ENCODE results near the gene ALPP.
"Not testable (repeated sequence)": the region's sequence is repeated elsewhere in the genome, so short reads cannot be mapped to it uniquely, and the experiment has no call there.

Gene ALPP

DNA sequence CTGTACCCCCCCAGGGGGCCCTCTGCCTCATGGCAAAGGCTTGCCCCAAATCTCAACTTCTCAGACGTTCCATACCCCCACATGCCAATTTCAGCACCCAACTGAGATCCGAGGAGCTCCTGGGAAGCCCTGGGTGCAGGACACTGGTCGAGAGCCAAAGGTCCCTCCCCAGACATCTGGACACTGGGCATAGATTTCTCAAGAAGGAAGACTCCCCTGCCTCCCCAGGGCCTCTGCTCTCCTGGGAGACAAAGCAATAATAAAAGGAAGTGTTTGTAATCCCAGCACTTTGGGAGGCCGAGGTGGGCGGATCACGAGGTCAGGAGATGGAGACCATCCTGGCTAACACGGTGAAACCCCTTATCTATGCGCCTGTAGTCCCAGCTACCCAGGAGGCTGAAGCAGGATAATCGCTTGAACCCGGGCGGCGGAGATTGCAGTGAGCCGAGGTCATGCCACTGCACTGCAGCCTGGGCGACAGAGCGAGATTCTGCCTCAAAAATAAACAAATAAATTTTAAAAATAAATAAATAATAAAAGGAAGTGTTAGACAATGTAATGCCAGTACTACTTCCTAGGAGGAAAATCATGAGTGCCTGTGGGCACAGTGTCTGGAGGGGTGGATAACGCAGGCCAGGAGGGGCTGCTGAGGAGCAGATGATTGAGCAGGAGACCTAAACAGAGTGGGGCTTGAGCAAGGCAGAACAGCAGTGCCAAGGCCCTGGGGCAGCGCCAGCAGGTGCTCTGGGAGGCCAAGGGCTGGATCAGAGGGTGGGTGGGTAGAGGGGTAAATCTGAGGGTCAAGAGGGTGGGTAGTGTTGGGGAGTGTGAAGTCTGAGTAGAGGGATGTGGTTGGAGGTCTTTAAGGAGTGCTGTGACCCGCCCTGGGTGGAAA, 4.0 kb downstream of the ALPP start:
- DNase-seq = no peak

DNA sequence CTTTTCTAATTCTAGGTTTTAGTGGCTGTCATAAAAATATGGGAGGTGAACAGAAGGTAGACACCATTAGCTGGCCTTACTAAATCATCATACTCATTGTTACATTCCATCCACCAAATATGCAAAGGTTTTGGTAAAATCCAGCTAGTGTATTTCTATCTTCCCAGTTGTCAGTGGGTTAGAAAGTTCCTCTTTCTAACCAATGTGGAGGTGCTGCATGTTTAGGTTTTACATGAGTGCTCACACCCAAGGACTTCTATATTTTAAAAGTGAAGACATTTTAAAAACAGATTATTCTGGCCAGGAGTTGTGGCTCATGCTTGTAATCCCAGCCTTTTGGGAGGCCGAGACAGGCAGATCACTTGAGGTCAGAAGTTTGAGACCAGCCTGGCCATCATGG, 5.9 kb downstream of the ALPP start:
- no peak for DNase-seq

DNA sequence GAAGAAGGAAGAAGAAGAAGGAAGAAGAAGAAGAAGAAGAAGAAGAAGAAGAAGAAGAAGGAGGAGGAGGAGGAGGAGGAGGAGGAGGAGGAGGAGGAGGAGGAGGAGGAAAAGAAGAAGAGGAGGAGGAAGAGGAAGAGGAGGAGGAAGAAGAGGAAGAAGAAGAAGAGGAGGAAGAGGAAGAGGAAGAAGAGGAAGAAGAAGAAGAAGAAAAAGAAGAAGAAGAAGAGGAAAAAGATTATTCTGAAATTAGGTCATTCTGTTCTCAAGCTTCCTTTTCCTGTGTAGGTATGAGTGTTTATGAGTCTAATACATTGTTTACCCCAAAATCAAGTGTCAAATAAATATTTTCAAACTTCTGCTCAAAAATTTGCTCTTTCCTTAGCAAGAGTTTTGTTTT, 6.5 kb downstream of the ALPP start:
- not testable (repeated sequence) for DNase-seq

DNA sequence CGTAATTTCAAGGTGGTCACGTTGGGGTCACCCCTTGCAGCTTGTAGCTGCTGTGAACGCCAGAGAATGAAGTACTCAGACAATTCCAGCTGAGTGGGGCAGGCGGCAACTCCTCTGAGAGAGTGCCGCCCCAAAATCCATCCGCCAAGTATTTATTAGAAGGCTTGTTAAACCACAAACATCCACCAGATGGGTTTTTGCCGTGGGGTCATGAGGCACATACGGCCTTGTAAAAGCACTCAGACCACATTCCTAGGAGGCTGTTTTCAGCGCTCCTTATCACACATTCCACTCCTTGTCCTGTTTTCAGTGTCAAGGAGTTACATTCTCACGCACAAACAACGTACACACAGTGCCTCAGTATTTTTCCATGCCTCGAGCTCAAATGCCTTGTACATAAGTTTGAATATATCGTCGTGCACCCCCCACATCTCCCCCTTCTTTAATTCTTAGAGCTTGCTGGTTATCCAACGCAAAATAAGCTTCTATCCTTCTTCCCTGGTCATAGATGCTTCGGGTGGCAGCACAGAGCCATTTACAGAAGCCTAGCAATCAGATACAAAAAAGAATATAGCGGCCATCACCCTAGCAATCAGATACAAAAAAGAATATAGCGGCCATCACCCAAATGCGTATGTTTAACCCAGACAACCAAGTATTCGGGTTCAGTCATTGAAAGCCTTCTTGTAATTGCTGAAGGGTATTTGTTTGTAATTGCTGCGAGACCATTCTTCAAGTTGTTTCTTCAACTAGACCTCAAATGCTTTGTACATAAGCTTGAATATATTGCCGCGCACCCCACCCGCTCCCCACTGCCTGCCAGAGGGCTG, 7.3 kb downstream of the ALPP start:
- no peak for DNase-seq

- no peak for DNase-seq
Measured at GRCh38 chr2:232386490-232386739, 7.9 kb downstream of the ALPP start.

DNA sequence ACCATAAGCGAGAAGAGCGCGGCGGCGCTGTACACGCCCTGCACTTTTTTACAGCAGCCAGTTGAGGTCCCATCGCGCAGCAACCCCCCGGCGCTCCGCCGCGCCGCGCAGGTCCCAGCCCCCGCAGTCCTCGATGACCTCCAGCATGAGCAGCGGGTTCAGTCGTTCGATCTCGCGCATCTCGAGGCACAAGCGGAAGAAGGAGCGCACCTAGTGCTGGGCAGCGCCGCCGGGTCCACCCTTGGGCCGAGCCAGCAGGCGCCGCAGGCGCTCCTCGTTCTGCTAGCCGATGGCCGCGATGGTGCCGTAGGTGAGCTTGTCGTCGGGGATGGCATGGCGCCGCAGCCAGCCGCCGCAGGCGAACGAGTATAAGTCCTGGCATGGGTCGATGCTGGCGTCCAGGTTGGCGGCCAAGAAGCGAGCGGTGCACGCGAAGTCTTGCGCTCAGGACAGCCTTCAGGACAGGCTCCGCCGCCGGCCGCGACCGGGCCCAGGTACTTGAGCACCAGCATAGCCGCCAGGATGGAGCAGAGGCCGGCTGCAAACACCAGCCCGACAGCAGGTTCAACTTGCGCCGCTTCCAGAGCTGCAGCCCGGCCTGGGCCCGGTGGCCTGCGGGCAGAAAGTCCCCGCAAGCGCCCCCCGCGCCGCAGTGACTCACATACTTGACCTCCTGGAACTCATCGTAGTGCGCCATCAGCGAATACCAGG, 8.3 kb downstream of the ALPP start:
- no peak for DNase-seq

DNA sequence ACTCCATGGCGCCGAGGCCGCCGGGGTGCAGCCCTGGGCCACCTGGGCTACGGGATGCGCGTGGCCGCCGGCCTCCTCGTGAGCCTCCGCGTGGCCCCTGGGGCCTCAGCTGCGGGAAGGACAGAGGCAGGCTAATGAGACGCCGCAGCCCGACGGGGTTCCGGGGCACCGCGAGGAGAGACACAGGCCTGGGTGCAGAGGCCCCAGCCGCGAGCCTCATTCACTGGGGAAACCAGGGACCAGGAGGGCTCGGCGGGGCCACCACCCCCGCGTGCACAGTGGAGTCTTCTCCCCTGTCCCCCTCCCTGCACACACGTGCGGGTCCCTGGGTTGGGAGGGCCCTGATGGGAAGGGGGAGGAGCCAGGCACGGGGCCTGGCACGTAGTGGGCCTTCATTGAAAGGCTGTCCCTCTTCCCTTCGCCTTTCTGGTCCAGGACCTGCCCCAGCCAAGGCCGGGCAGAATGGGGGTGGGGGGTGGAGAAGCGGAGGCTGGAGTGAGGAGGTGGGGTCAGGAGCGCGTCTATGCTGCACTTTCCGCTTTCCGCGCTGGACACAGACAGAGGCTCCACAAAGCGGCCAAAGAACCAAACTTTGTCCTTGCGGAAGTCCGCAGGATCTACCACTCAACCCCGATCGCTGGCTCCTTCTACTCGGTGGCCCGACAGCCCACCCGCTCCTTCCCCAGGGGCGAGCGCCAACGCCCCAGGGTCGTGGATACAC, 9.1 kb downstream of the ALPP start:
- no peak for DNase-seq

- no peak for DNase-seq
Measured at GRCh38 chr2:232388324-232388891, 9.9 kb downstream of the ALPP start.

DNA sequence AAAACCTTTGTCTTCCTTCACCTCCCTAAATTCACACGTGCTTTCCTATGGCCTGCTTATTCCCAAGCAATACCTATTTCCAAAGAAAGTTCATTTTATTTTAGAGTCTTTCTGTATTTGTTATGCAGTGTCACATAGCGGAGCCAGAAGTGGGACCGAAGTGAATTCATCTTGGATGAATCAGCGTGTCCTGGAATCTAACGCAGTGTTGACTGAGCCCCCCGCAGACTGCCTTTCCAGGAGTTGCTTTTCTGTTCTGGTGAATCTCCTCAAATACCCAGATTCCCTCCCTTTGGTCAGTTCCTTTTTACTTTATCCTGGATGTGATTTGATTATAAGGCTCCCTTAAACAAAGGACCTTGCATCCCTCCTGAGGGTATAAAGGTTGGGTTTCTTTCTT, 10.8 kb downstream of the ALPP start:
- DNase-seq = no peak

GRCh38 chr2:232390661-232391060, 12.1 kb downstream of the ALPP start:
- no peak for DNase-seq

DNA sequence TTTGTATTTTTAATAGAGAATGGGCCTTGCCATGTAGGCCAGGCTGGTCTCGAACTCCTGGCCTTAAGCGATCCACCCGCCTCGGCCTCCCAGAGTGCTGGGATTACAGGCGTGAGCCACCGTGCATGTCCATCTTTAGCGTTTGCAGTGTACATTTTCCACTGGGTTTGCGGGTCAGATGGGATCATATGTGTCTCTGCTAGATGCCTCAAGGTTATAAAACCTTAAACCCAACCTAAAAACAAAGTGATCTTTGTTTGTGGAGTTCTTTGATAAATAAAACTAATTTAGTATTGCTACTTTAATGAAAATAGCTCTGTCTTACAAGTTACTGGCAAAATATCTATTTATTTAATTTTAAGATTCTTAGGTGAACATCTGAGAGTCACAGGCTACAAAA, 15.0 kb downstream of the ALPP start:
- no peak for DNase-seq

DNA sequence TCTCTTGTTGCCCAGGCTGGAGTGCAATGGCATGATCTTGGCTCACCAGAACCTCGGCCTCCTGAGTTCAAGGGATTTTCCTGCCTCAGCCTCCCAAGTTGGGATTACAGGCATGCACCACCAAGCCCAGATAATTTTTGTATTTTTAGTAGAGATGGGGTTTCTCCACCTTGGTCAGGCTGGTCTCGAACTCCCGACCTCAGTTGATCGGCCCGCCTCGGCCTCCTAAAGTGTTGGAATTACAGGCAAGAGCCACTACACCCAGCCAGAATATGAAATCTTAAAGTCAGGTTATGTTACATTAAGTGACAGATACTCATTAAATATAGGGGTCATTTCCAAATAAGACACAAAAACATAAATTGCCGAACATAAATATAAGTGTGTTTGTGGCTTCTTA, 15.9 kb downstream of the ALPP start:
- DNase-seq = not testable (repeated sequence)

- no peak for DNase-seq
Measured at GRCh38 chr2:232395586-232395985, 17.0 kb downstream of the ALPP start.

- no peak for DNase-seq
Measured at GRCh38 chr2:232396683-232397082, 18.1 kb downstream of the ALPP start.

- no peak for DNase-seq
Measured at GRCh38 chr2:232398293-232399034, 19.9 kb downstream of the ALPP start.

DNA sequence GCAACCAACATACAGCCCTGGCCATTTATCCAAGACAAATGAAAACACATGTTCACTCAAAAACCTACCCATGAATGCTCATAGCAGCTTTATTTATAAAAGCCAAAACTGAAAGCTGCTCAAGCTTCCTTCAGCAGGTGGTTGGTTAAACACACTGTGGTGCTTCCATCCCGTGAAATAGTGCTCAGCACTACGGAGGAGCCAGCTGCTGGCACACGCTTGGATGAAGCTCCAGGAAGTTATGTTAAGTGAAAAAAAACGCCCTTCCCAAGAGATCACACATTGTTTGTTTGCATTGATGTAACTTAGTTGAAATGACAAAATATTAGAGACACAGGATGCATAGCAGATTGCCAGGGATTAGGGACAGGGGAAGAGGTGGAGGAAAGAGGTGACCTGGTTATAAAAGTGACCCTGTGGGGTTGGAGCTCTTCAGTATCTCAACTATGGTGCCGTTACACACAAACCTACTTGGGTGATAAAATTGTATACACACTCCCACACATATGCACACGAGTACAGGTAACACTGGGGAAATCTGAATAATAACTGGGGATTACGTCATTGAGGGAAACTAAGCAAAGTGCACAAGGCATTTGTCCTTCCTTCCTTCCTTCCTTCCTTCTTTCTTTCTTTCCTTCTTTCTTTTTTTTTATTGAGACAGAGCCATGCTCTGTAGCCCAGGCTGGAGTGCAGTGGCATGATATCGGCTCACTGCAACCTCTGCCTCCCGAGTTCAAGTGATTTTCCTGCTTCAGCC, 21.9 kb downstream of the ALPP start:
- DNase-seq = no peak

- no peak for DNase-seq
Measured at GRCh38 chr2:232402518-232402917, 24.0 kb downstream of the ALPP start.

- no peak for DNase-seq
Measured at GRCh38 chr2:232405943-232406510, 27.5 kb downstream of the ALPP start.

DNA sequence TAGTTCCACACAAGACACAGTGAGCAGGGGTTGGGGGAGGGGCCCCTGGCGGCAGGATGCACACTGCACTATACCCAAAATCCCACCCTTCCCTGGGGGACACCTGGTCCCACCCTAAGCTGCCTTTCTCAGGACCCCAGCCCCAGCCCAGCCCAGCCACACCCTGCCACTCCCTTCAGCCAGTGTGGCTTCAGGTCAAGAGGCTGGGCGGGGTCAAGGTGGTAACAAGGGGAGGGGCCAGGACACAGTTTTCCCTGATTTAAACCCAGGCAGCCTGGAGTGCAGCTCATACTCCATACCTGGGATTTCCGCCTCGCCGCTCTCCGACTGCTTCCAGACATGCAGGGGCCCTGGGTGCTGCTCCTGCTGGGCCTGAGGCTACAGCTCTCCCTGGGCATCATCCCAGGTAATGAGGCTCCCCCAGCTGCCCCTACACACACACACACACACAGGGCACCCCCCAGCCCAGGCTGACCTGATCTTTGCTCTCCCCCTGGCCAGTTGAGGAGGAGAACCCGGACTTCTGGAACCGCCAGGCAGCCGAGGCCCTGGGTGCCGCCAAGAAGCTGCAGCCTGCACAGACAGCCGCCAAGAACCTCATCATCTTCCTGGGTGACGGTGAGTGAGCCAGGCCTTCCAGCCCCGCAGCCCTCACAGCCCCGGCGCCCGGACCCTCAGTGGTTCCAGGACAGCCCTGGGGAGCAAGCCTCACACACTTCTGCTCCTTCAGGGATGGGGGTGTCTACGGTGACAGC, 28.2 kb downstream of the ALPP start, which contains the start of gene ALPG:
Gene ALPG, plus strand, starts transcription at position 289 of the 755 bp plus-strand sequence. Its CDS starts 51 bp downstream, at position 340.
- DNase-seq = no peak

Measured in DMS 273 treated with DMSO at 0.1 percent for 48 hours (cell line).